HG03378 (cell line): Measurements from ENCODE around the gene CPZ.

Source experiments
- ATAC-seq: cut with Tn5 transposase; IDR thresholded peaks from one replicate; pipeline ENCODE4 v1.9.1; 2021; ENCODE audit warnings: mild to moderate bottlenecking, moderate library complexity; ENCODE audit not compliant: unreplicated experiment

CPZ gene

GRCh38 chr4:8593264-8594096 lies 915 bp downstream of the CPZ start:
- ATAC-seq, result no peak

GRCh38 chr4:8594097-8595038 lies 1.8 kb downstream of the CPZ start:
- ATAC-seq, result no peak

DNA sequence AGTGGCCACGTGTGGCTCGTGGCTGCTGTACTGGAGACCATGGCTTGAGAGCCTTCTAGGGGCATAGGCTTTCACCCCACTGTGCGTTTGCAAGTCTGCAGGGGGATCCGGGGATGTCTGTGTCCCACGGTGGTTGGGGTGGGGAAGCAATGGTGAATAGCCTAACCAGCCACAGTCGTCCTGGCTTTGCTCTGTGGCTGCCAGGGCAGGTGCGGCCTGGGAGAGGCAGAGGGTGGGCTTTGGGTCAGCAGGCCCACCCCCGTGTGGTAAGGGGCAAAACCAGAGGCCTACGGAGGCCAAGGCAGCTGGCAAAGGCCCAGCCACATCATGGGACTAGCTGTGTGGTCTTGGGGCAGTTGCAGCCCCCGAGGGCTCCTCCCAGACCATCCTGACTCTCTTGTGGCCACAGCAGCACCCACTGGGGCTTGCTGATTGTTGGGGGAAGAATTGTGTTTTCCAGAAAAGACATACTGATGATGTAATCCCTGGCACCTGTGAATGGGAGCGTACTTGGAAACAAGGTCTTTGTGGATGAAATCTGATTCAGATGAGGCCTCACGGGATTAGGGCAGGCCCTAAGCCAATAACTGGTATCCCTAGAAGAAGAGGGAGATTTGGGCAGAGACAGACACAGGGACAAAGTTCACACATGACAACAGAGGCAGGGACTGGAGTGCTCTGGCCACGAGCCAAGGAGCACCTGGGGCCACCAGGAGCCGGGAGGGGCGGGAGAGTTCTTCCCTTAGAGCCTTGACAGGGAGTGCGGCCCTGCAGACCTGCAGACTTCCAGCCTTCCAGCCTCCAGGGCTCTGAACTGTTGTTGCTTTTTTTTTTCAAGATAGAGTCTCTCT lies 2.9 kb downstream of the CPZ start:
- ATAC-seq, result no peak

GRCh38 chr4:8596891-8597290 lies 4.3 kb downstream of the CPZ start:
- no peak for ATAC-seq

DNA sequence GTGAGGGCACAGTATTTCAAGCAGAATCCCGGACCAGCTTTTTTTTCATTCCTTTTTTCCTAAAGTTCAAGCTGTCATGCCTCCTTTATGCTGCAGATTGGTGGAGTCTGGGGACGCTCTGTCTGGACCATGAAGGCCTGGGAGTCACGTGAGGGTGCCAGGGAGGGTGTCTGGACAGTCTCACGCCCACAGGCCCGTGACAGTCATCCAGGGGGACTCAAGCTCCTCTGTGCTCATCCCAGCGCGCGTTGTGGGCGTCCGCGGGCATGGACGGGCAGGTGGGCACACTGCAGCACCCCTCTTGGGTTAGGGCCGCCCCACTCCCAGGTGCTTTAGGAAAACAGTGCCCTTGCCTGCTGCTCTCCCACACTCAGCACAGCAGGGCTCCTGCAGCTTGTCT lies 4.8 kb downstream of the CPZ start:
- ATAC-seq, result no peak

DNA sequence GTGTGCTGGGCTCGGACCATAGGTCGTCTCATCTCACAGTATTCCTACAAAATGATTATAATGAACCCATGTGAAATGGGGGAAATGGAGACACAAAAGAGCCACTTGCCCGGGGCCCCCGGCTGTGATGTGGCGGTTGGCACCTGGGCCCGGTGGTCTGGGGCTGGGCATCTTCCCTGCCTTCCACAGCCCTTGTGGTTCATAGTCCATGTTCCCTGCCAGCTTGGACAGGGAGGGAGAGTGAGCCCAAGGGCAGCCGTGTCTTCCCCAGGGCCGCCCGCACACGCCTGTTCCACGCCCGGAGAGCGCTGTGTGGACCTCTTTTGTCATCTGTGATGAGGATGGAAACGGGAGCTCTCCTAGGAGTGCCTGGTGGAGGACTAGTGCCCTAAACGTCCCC lies 5.2 kb downstream of the CPZ start:
- ATAC-seq, result no peak

DNA sequence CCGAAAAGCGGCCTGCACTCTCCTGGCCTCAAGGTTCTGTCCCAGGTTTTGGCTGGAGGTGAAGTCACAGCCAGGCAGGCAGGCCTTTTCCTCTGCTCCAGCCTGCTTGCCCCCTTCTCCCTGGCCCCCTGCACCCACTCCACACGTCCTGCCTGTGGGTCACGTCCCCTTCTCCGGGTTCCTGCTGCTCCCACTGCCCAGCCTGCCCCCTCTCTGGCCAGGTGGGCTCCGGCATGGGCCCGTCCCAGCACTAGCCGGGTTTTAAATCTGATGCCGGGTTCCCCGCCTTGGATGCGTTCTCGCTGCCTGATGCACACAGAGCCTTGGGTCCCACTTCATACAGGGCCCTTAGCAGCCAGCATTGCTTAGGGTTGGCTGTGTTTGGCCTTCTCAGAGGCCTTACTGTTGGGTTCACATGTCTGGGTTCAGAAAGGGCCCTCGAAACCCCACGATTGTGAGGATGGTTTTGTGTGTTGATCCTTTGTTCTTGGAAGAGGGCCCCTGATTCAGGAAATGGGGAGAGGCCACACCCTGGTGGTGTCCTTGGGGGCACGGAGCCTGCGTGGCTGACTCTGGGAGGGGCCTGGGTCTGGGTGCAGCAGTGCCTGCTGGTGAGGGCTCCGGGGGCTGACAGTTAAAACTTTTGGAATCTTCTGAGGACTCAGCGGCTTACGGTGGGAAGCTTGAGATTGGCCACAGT lies 6.0 kb downstream of the CPZ start:
- ATAC-seq, result no peak

- no peak for ATAC-seq
Measured at GRCh38 chr4:8599091-8599460, 6.5 kb downstream of the CPZ start.

GRCh38 chr4:8599657-8600056 lies 7.1 kb downstream of the CPZ start:
- no peak for ATAC-seq

GRCh38 chr4:8600266-8600665 lies 7.7 kb downstream of the CPZ start:
- no peak for ATAC-seq

- no peak for ATAC-seq
Measured at GRCh38 chr4:8600686-8601085, 8.1 kb downstream of the CPZ start.

GRCh38 chr4:8601086-8601485 lies 8.5 kb downstream of the CPZ start:
- ATAC-seq, result no peak

DNA sequence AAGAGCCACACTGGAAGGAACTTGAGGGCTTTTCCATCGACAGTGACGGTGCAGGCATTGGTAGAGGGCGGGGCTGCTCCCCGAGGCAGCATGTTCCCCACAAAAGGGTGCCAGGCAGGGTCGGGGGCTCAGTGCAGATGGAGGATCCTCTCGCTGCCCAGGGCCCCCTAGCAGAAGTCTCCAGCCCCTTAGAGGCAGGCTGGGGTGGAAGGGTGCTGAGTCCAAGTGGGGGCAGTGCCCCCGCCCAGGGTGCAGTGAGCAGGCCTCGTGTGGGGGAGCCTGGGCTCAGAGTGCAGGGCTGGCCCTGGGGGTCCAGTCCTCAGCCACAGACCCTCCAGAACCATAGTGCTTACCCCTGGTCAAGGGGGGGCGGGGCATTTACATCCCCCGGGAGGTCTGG lies 9.0 kb downstream of the CPZ start:
- no peak for ATAC-seq

GRCh38 chr4:8602686-8603430 lies 10.3 kb downstream of the CPZ start:
- ATAC-seq, result no peak

DNA sequence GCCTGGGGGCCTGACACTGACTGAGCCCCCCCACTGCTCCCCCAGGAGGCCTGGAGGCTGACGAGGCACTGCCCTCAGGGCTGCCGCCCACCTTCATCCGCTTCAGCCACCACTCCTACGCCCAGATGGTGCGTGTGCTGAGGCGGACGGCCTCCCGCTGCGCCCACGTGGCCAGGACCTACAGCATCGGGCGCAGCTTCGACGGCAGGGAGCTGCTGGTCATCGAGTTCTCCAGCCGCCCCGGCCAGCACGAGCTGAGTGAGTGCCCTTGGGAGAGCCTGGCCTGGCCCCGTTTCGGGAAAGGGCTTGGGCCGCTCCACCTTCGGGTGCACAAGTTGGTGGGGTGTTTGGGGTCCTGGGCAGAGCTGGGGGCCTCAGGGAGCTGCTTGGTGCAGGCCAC lies 11.4 kb downstream of the CPZ start:
- no peak for ATAC-seq

DNA sequence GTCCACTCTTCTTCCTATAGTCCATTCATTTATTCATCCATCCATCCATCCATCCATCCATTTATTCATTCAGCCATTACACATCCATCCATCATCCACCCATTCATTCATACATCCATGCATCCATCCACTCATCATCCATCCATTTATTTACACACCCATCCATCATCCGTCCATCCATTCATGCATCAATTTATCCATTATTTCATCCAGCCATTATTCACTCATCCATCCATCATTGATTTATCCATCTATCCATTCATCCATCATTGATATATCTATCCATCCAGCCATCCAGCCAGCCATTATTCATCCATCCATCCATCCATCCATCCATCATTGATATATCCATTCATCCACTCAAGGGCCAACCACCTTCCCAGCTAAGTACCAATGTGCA lies 12.7 kb downstream of the CPZ start:
- no peak for ATAC-seq

GRCh38 chr4:8606476-8606875 lies 13.9 kb downstream of the CPZ start:
- ATAC-seq, result no peak

- no peak for ATAC-seq
Measured at GRCh38 chr4:8606966-8607365, 14.4 kb downstream of the CPZ start.

DNA sequence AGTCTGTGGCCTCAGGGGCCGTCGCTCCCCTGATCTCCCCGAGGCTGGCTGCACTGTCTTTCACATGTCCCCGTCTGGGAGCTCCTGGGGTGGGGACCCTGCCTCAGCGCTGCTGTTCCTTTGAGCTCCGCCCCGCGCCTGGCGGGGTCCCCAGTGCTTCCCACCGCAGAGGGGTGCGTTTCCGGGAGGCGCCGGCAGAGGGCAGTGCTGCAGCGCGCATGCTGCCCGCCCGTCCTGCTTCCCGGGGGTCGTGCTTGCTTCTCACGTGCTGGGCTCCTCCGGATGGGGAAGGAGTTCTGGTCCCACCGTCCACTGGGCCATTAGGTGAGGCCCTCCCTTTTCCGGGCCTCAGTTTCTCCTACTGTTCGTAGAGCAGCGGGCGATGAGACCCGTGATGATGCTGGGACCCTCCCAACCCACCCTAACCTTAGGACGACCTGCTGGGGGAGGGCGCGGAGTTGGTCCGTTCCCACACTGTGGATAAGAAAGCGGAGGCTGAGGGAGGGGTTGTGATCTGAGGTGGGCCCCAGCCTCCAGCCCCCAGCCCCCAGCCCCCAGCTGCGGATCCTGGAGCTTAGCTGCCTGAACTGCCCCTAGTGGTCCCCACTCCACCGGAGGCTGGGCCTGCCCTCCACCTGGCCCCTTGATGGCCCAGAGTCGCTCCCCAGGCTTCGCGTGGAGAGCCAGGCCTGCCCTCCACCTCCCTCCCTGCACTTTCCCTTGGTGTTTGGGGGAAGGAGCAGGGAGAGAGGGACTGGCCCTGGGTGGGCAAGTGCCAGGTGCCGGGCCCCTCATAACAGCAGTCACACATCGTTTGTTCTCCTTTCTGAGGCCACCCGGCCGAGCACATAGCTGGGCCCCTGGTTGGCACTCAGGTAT lies 15.3 kb downstream of the CPZ start:
- ATAC-seq, result no peak
